ENCODE measurements around the gene BTBD2.

Gene BTBD2

GRCh38 chr19:1956868-1957492 lies 58.5 kb downstream of the BTBD2 start:
- no peak for DNase-seq

GRCh38 chr19:1956122-1956494 lies 59.4 kb downstream of the BTBD2 start:
- DNase-seq, result no peak

- no peak for DNase-seq
Observed at GRCh38 chr19:1955171-1956121, 60.1 kb downstream of the BTBD2 start.

DNA sequence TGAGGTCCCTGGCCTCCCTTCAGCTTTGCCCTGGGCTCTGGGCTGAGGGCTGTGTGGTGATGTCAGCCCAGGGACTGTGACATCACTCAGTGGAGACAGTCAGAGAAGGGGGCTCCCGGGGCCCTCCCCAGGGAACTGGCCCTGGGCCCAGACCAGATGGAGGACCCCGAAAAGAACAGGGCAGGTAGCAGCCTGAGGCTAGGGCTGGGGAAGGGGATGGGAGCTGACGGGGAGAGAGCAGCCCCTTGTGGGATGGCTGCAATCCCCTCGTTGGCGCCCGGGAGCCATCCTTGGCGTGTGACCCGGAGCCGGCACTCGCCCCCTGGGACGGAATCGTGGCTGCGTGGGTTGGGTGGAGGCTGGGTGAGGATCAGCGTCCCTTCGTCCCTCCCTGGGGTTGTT lies 61.0 kb downstream of the BTBD2 start:
- no peak for DNase-seq

DNA sequence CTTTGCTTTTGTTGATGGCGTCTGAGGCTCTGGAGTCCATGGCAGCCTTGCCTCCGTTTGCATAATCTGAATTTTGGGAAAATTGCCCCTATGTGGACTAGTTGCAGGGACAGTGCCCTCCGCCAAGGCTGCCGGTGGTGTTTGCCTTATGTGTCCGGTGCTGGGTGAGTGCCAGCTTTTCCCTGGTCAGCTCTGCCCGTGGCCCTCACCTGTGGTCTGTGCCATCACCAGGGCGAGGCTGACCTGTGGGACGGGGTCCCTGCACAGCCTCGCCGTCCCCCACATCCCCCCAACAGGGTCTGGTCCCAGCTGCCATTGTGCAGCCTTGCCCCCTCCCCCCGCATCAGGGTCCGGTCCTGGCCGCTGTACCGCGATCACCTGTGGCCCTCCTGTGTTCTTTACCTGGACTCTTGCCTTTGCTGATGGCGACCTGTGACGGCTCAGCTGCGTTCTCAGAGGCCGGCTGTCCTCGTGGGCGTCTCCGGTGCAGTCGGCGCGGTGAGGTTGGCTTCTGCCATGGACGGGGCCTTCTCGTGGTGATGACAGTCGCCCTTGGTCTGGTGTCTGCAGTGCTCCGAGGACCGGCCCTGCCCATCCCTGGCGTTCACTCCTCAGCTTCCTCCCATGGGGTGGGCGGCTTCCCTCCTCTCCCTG lies 61.9 kb downstream of the BTBD2 start:
- DNase-seq, result no peak

DNA sequence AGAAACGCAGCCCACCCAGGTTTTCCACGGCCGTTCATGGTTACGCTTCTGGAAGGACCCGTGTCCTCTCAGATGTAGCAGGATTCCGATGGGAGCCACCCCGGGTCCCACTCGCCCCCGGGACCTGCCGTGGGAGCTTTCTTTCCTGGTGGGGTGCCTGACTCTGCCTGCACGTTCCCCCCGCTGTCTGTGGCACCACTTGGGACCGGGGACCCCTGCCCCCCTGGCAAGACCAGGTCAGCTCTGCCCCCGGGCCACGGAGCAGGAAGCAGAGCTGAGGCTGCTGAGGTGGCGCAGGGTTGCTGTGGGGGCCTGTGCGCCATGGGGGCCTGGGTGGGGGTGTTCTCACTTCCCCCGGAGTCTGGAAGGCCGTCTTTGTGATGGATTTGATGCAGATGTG lies 62.5 kb downstream of the BTBD2 start:
- no peak for DNase-seq

DNA sequence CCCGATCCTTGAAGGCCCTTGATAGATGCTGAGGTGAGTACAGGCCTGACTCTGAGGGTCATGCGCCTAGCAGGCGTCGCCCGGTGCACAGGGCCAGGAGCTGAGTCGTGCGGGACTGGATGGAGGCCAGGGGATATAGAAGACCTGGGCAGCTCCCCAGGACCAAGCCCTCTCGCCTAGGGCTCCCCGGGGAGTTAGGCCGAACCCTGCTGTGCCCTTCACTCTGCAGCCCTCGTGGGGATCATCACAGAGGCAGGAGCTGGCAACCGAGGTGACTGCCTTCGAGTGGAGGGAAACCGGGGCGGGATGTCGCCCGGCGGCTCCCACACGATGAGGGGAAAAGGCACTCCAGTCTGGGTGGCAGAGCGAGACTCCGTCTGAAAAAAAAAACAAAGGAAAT lies 62.9 kb downstream of the BTBD2 start:
- no peak for DNase-seq

DNA sequence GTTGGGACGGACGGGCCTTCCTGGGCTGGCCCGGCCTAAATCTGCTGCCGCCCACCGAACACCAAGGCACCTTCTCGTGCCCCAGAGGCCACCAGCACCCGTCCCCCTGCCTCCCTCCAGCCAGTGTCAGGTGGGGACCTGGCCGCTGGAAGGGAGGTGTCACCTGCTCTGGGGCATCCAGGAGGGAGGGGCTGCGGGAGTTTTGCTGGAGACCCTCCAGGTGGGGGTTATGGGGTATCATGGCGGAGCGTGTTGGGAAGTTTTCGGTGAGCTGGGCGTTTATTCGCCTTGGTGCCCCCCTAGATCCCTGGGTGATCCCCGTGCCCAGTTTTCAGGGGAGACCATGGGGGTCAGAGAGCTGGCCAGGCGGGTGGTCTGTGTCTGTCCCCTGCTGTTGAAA lies 64.9 kb downstream of the BTBD2 start:
- DNase-seq, result no peak

DNA sequence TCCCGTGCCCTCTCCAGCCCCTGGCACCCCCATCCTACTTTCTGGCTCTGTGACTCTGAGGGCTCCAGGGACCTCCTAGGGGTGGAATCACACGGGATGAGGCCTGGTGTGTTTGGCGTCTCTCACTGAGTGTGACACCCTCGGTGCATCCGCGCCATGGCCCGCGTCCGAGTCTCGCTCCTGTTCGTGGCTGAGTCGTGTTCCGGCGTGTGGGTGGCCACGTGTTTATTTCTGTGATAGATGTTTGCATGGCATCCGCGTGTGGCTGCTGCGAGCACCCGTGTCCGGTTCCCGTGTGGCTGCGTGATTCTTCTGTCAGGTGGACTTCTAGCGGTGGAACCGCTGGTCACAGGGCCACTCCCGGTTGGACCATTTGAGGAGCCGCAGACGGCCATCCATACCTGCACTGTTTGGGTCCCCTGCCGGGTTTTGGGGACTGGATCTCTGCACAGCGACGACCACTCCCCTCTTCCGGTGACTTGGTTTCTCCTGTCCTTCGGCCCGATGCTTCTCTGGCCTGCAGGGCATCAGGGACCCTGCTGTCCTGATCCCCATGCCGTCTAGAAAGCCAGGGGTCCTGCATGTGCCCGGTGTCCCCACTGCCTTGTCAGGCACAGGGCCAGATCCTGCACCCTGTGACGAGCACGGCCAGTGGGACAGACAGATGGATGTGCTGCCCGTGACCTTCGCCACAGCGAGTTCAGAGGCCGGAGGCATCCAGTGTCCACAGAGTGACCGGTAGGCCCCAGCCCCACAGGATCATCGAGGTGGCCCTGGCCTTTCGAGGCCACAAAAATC lies 66.0 kb downstream of the BTBD2 start:
- DNase-seq, result no peak

DNA sequence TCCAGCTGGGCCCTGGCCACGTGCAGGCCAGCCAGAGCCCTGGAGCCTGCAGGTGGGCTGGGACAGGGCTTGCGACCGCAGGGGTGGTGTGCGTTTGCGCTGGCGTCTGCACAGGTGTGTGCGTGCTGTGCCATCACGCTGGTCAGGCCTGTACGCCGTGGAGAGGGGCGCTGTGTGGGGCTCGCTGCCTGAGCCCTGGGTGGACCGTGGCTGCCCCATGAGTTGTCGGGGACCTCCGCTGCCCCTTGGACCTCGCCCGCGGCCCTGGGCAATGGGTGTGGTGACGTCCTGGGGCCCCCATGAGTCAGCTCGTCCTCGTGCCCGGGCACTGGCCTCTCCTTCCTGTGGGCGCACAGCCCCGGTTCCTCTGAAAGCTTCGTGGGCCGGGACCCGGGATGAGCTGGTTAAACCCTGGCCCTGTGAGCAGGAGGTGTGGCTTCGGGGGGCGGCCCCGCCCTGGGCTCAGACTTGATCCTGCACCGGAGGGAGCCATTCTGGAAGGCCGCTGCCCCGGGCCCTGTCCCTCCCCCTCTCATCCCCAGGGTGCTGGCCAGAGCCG lies 67.8 kb downstream of the BTBD2 start:
- DNase-seq, result no peak

DNA sequence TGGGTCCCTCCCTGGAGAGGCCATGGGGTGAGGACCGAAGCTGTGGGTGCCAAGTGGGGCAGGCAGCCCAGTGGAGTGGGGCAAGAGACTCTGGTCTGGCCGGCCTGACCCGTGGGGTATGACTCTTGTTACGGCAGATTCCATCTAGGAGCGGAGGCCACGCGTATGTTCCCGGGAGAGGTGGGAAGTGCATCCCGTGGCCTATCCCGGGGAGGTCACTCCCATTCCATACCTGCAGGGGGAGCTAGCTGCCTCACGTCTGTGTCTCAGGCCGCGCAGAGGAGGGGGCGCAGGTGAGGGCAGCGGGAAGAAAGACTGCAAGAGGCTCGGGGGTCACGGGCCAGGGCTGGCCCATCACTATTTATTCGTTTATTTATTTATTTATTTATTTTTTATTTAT lies 69.6 kb downstream of the BTBD2 start:
- DNase-seq, result peak; percentile 36

DNA sequence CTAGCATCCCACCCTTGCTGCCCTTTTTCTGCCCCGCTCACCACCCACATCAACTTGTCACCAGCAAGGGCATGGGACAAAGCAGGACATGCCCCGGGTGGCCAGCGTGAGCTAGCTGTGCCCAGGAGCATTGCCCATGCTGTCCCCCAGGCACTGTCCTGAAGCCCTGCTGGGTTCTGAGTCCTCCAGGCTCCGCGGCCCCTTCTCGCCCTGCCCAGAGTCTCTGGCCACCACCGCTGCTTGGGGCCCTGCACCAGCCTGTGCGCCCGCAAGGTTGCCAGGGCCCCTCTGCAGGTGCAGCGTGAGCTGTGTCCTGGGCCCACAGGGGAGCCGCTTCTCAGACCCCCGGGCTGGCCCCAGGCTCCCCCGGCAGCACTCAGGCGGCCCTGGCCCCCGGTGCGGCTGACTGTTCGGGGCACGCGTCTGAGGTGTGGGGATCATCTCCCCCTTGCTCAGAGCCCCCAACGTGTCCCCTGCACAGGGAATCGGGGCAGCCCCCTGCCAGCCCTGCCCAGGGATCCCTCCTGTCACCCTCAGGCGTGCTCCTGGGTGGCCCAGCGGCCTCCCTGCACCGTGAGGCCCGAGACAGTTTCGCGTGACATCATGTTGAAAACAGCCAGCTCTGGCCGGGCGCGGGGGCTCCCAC lies 70.5 kb downstream of the BTBD2 start:
- no peak for DNase-seq

GRCh38 chr19:1944088-1944915 lies 71.2 kb downstream of the BTBD2 start:
- no peak for DNase-seq

DNA sequence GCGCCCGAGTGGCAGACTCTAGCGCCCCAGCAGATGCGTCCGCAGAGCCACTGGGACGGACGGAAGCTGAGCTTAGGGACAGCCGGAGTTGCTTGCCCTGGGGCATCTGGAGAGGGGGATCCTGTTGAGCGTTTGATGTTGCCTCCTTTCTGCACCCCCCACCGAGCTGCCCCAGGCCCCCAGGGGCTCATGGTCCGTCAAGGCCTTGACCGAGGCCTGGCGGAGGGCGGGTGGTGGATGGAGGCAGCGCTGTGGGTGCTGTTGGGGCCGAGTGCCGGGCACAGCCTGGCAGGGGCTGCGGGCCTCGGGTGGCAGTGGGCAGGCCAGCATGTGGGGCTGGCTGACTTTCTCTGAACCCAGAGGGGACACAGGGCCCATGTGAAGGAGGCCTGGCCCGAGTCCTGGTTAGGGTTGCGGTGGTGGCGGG lies 71.8 kb downstream of the BTBD2 start:
- no peak for DNase-seq

DNA sequence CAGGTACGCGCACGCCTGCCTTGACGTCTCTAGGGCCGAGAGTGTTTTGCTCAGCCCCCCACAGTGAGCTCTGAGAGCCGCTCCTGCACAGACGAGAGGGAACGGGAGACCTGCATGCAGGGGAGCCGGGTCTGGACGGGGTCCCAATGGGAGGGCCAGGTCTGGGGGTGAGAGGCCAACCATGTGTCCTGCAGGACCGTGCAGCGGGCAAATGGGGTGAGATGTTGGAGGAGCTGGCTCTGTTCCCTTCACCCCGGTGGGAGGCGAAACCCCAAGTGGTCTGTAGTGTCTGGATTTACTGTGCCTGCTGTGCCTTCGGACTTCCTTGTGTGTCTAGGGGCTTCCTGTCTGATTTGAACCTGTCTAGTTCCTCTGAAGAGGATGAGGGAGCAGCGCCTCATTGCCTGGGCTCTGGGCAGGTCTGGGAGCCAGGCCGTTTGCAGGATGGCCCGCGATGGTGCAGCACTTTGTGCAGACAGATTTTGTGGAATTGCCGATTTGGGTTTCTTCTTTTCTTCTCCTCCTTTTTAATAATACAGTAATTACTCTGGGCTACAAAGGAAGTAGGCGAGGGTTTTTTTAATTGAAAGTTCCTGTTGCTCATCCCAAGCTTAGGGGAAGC lies 72.5 kb downstream of the BTBD2 start:
- no peak for DNase-seq

DNA sequence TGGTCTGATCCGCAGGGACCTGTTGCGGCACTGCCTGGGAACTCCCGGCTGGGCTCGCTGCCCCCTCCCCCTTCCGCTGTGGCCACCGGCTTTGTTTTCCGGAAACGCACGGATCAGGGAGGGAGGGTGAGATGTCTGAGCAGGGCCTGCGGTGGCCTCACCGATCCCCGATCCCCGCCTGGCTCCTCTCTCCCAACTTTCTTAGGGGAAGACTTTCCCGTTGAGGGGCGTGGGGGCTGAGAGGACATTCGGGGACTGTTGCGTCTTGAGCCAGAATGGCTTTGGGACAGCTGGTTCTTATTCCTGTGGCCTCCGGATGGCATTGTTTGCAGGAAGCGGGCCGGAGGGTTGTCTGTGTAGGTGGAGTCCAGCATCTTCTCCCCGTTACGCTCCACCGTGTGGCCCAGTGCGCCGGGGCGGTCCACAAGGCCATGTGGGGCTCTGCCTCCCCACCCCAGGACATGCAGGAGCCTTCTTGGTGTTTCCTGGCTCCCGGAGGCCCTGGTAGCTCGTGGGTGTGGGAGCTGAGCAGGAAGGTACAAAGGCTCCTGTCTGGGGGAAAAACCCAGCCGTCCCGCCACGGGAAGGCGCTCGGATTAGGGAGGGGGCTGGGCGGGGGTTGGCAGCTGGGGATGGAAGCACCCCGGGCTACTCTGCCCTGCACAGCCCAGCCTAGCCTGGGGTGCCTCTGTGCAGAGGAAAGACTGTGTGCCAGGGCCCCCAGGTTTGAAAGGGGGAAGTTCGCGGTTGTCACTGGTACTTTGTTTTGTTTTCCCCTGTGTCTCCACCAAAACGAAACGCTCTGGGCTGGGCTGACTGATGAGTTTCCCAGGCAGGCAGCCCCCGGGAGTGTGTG lies 73.2 kb downstream of the BTBD2 start:
- peak; percentile 83 for DNase-seq

DNA sequence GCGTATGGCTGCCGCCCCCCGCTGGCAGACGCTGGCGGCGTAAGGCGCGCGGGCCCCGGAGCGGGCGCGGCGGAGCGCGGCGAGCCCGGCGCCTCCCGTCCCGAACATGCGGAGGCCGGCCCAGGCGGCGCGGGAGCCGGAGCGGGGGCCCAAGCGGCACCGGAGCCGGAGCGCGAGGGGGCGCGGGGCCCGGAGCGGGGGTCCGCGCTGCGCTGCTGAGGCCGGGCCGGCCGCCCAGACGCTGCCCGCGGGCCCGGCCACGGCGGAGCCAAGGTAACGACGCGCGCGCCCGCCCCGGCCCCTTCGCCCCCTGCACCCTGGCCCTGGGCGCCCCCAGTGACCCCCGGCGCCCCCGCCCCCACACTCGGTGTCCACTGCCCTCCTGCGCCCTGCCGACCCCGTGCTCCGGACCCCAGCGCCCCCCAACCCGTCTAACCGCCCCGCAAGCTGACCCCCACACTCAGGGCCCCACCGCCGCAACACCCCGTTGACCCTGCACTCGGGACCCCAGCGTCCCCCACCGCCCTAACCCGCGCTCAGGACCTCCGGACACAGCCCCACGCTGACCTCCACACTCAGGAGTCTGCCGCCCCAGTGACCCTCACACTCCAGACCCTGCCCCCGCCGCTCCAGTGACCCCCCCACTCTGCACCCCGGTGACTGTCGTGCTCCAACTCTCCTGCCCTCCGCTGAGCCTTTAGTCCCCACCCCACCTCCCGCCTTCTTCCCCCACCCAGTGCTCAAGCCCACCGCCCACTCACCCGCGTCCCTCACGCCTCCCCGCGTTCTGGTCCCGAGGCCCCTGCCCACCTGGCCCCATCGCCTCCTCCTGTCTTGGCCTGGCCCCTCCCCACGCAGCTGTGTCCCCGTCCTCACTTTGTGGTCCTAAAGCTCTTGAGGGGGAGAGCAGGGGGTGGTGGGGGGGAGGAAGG lies 74.1 kb downstream of the BTBD2 start, which contains the start of gene CSNK1G2:
TSS of gene CSNK1G2 (plus strand) at position 27 of the 932 bp plus-strand sequence. CDS start 28,601 bp downstream, outside the sequence.
- DNase-seq, result no peak

DNA sequence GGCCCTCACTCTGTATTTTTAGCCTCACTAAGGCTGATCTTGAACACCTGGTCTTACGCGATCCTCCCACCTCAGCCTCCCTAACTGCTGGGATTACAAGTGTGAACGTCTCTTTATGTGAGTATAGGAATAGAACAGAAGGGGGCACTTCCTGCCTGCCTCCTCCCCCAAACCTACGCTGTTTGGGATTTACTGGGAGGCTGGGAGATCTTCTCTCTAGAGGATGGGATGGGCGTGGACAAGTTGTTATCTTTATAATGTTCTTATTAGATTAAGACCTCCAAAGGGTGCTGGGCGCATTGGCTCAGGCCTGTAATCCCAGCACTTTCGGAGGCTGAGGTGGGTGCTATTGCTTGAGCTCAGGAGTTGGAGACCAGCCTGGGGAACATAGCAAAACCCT lies 77.4 kb downstream of the BTBD2 start:
- DNase-seq, result no peak
